Measurements from ENCODE around the gene ZBTB8A.
"Not testable (repeated sequence)": the region's sequence is repeated elsewhere in the genome, so short reads cannot be mapped to it uniquely, and the experiment has no call there.

Gene ZBTB8A

DNA sequence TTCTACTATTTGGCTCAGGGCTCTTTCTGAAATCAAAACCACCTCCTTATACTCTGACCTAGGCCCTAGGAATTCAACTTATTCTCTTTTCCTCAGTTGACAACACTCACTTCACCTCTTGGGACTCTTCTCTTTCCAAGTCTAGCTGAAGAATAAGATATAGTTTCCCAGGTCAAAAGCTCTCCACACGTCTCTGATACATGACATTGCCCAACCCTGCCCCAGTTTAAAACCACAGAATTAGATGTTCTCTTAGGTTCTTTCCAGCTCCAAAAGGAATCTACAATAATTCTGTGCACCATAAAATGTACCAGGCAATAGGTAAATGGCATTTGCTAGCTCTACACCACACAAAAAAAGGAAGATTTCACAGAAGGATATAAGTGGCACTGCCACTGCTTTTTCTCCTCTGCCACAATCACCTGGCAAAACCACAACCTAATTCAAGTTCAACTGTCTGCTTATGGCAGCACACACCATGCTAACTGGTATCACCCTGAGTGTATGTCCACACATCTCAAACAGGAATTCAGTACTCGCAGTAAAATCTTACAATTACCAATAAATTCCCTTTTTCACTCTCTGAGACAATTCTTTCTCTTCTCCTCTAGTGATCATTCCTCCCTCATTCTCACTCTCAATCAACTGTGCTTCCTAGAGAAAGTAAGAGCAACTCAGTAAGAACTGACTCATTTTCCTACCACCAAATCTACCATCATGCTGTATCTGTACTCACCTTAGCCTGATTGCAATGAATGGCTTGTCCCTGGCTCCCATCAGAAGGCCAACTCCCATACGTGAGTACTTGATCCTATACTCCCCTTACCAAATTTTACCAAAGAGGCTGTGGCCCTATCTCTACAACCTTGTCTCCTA lies 83.8 kb downstream of the ZBTB8A start:
- DNase-seq, result no peak

- DNase-seq, result peak; percentile 23
These were observed 84.5 kb downstream of the ZBTB8A start for GRCh38 chr1:32623775-32624174.

DNA sequence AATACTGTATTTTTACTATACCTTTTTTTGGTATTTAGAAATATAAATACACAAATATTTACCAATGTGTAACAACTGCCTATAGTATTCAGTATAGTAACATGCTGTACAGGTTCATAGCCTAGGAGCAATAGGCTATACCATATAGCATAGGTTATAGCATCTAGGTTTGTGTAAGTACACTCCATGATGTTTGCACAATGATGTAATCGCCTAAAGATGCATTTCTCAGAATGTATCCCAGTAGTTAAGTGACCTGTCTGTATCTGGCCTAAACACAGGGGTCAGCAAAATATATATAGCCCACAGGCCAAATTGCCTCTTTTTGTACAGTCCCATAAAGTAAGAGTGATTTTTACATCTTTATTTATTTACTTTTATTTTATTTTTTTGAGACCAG lies 86.9 kb downstream of the ZBTB8A start:
- DNase-seq, result no peak

DNA sequence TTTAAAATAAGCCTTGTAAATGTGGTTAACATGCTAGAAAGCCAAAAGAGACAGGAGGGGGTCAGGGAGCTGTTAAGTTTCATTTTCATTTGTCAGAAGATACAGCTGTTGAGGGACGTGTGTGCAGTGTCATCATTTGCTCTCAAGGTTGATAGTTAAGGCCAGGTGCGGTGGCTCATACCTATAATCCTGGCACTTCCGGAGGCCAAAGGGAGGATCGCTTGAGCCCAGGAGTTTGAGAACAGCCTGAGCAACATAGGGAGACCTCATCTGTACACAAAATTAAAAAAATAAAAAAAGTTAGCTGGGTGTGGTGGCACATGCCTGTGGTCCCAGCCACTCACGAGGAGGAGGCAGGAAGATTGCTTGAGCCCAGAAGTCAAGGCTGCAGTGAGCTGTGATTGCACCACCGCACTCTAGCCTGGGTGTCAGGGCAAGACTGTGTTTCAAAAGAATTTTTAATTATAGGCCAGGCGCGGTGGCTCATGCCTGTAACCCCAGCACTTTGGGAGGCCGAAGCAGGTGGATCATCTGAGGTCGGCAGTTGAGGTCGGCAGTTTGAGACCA lies 88.5 kb downstream of the ZBTB8A start:
- DNase-seq, result no peak

- DNase-seq, result not testable (repeated sequence)
These were observed 90.9 kb downstream of the ZBTB8A start for GRCh38 chr1:32630173-32630572.

- no peak for DNase-seq
These were observed 93.6 kb downstream of the ZBTB8A start for GRCh38 chr1:32632829-32633228.

GRCh38 chr1:32635508-32636277 lies 96.5 kb downstream of the ZBTB8A start:
- DNase-seq, result no peak

GRCh38 chr1:32636914-32637645 lies 97.9 kb downstream of the ZBTB8A start:
- no peak for DNase-seq

DNA sequence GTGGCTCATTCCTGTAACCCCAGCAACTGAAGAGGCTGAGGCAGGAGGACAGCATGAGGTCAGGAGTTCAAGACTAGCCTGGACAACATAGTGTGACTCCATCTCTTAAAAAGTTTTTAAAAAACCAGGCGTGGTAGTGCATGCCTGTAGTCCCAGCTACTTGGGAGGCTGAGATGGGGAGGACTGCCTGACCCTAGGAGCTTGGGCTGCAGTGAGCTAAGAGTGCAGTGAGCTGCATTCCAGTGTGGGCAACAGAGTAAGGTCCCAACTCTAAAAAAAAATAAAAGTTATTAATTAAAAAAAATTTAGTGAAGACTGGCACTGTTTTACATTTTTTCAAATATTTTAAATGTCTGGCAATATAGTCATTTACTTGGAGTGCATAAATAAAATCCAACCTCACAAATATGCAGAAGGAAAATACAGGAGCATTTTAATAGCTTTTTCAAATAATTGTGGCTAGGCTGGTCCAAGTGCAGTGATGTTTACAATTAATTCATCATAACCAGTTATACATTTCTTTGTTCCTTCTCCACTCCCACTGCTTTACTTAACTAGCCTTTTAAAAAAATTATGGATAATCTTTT lies 100.4 kb downstream of the ZBTB8A start:
- no peak for DNase-seq

DNA sequence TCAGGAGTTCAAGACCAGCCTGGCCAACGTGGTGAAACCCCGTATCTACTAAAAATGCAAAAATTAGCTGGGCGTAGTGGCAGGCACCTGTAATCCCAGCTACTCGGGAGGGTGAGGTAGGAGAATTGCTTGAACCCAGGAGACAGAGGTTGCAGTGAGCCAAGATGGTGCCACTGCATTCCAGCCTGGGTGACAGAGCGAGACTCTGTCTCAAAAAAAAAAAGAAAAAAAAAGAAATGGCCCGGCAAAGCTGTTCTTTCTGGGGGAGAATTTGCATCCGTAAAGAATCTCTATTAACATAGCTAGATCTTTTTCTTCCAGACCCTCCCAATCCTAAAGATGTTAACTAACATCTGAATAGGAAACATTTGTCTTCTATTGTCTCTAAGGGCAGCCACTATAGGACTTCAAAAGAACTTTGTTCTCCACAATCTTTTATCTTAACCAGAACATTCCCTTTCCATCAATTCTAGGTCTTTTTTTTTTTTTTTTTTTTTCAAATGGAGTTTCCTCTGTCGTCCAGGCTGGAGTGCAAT lies 103.1 kb downstream of the ZBTB8A start:
- DNase-seq, result not testable (repeated sequence)

GRCh38 chr1:32644426-32644825 lies 105.2 kb downstream of the ZBTB8A start:
- DNase-seq, result no peak

- DNase-seq, result no peak
These were observed 108.3 kb downstream of the ZBTB8A start for GRCh38 chr1:32647308-32648134.

- DNase-seq, result peak; percentile 77
These were observed 111.1 kb downstream of the ZBTB8A start, which contains the start of gene ZBTB8OS for GRCh38 chr1:32650248-32650751. ZBTB8OS (minus strand) TSS chr1:32650550; CDS start chr1:32650529, 21 bp downstream.

- DNase-seq, result peak; percentile 99
These were observed 111.7 kb downstream of the ZBTB8A start, which contains the start of gene RBBP4 for GRCh38 chr1:32650752-32651460. RBBP4 (plus strand) TSS chr1:32651208; CDS start chr1:32651307, 99 bp downstream.

DNA sequence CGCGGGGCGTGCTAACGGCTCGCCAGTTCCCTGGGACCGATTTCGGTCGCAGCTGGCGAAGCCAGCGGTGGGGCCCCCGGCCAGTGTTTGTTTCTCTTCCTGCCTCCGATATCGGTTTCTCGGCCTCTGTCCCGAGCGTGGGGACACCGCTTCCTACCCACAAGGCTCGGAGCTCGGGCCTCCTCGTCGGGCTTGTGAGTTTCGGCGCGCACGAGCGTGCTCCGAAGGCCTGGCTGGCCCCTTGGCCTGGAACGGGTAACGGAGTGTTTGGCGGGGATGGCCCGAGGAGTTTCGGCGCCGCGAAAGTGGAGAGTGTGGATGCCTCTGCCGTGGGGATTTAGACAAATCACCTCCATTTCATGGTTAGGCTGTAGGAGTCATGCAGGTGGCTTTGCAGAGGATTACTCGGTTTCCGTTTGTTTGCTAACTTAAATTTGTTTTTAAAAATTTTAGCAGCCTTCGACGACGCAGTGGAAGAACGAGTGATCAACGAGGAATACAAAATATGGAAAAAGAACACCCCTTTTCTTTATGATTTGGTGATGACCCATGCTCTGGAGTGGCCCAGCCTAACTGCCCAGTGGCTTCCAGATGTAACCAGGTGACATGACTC lies 112.3 kb downstream of the ZBTB8A start:
- DNase-seq, result no peak

GRCh38 chr1:32652244-32652962 lies 113.2 kb downstream of the ZBTB8A start:
- no peak for DNase-seq
